ENCODE data around the gene KCNK15. TPM values are rescaled to one million over a fixed set of nuclear protein-coding genes. Genes with fewer than 3 reads are reported as not detected.

KCNK15 gene
- total and polyA plus RNA-seq, 3 experiments from 2014 or later = 0.09 to 0.15 TPM; not detected in 1

DNA sequence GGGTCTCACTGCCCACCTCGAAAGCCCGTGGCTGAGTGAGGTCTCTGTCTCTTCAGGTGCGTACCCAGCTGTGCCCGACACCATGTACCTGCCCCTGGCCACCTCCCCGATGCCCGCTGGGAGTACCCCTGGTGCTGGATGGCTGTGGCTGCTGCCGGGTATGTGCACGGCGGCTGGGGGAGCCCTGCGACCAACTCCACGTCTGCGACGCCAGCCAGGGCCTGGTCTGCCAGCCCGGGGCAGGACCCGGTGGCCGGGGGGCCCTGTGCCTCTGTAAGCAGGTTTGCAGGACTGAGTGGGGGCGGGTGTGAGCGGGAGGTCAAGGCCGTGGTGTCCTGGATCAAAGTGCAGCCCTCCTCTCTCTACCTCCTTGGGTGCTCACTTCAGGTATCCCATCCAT lies 25.8 kb upstream of the KCNK15 start:
- Mint-ChIP-seq H3K27me3 (peaks cover 0 to 2% of the 10 kb centered on the region in 2 donors), H3K4me3 (no peak overlapping the region), H3K9me3 (no peaks in the 10 kb centered on the region), H3K36me3 (no peaks in the 10 kb centered on the region), H3K27ac (no peak overlapping the region), H3K4me1 (no peaks in the 10 kb centered on the region)
- no peak for DNase-seq
- Histone ChIP-seq H3K4me1 (ENCODE audit: insufficient read depth, low read length) (no peaks in the 10 kb centered on the region), H3K27ac (ENCODE audit: low read depth, low read length) (no peak overlapping the region), H3K9me3 (ENCODE audit: low read length) (no peaks in the 10 kb centered on the region), H3K4me3 (ENCODE audit: low read length) (no peak overlapping the region), H3K36me3 (ENCODE audit: insufficient read depth, low read length) (no peaks in the 10 kb centered on the region), H3K27me3 (ENCODE audit: insufficient read depth, low read length, poor library complexity, severe bottlenecking) (no peaks in the 10 kb centered on the region)
- ChIA-PET POLR2A (no interaction called here), CTCF (interaction anchor here (1.6 kb wide), 1 partner anchor 35 kb away, joined by 4 read pairs; no protein-coding TSS in a partner anchor)

GRCh38 chr20:44720621-44720996 lies 25.1 kb upstream of the KCNK15 start:
- no peak for DNase-seq
- ChIA-PET CTCF (no interaction called here), POLR2A (no interaction called here)
- Mint-ChIP-seq H3K4me3 (no peak overlapping the region), H3K27ac (no peak overlapping the region), H3K4me1 (no peaks in the 10 kb centered on the region), H3K27me3 (peaks cover 0 to 2% of the 10 kb centered on the region in 2 donors), H3K36me3 (no peaks in the 10 kb centered on the region), H3K9me3 (no peaks in the 10 kb centered on the region)
- no peaks in the 10 kb centered on the region for H3K27me3 ChIP-seq (ENCODE audit: insufficient read depth, low read length, poor library complexity, severe bottlenecking)
- H3K4me3 ChIP-seq (ENCODE audit: low read length) = no peak overlapping the region
- no peaks in the 10 kb centered on the region for H3K4me1 ChIP-seq (ENCODE audit: insufficient read depth, low read length)
- no peak overlapping the region for H3K27ac ChIP-seq (ENCODE audit: low read depth, low read length)
- H3K9me3 ChIP-seq (ENCODE audit: low read length) = no peaks in the 10 kb centered on the region
- H3K36me3 ChIP-seq (ENCODE audit: insufficient read depth, low read length) = no peaks in the 10 kb centered on the region

DNA sequence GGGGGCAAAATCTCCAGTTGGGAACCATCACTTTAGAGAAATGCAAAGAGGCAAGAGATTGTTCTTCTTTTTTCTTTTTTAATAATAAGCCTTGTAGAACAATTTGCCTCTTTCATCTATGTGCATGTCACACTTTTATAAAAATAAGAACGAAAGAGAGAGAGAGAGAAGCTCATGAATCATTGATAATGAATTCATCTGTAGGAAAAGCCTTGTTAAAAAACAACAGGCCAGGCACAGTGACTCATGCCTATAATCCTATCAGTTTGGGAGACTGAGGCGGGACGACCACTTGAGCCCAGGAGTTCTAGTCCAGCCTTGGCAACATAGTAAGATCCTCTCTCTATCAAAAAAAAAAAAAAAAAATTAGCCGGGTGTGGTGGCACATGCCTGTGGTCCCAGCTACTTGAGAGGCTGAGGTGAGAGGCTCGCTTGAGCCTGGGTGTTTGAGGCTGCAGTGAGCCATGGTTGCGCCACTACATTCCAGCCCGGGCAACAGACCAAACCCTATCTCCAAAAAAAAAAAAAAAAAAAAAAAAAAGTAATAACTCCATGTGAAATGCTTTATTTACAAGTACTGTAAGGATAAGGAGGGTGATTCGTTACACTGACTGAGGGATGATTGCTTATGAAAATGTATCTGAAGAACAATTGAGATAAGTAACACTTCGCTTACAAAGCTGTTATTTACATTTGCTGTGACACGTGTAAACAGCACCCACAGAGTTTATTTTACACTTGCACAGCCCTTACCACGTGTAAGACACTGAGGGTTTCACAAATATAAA lies 24.5 kb upstream of the KCNK15 start:
- Histone ChIP-seq H3K27me3 (ENCODE audit: insufficient read depth, low read length, poor library complexity, severe bottlenecking) (no peaks in the 10 kb centered on the region), H3K9me3 (ENCODE audit: low read length) (no peaks in the 10 kb centered on the region), H3K27ac (ENCODE audit: low read depth, low read length) (no peak overlapping the region), H3K4me1 (ENCODE audit: insufficient read depth, low read length) (no peaks in the 10 kb centered on the region), H3K36me3 (ENCODE audit: insufficient read depth, low read length) (no peaks in the 10 kb centered on the region), H3K4me3 (ENCODE audit: low read length) (no peak overlapping the region)
- H3K27me3 Mint-ChIP-seq = peaks cover 2% of the 10 kb centered on the region in 2 donors
- H3K36me3 Mint-ChIP-seq = no peaks in the 10 kb centered on the region
- H3K9me3 Mint-ChIP-seq = no peaks in the 10 kb centered on the region
- CTCF ChIA-PET = no interaction called here
- H3K27ac Mint-ChIP-seq = no peak overlapping the region
- DNase-seq = no peak
- H3K4me3 Mint-ChIP-seq = no peak overlapping the region
- no peaks in the 10 kb centered on the region for H3K4me1 Mint-ChIP-seq
- POLR2A ChIA-PET = interaction anchor here (0.7 kb wide), 1 partner anchor 82 kb away, joined by 3 read pairs; no protein-coding TSS in a partner anchor

GRCh38 chr20:44721785-44722054 lies 23.9 kb upstream of the KCNK15 start:
- H3K36me3 Mint-ChIP-seq = no peaks in the 10 kb centered on the region
- Histone ChIP-seq H3K27ac (ENCODE audit: low read depth, low read length) (no peak overlapping the region), H3K9me3 (ENCODE audit: low read length) (no peaks in the 10 kb centered on the region), H3K36me3 (ENCODE audit: insufficient read depth, low read length) (no peaks in the 10 kb centered on the region), H3K27me3 (ENCODE audit: insufficient read depth, low read length, poor library complexity, severe bottlenecking) (no peaks in the 10 kb centered on the region), H3K4me3 (ENCODE audit: low read length) (no peak overlapping the region), H3K4me1 (ENCODE audit: insufficient read depth, low read length) (no peaks in the 10 kb centered on the region)
- CTCF ChIA-PET = no interaction called here
- H3K9me3 Mint-ChIP-seq = no peaks in the 10 kb centered on the region
- H3K4me1 Mint-ChIP-seq = no peaks in the 10 kb centered on the region
- H3K27me3 Mint-ChIP-seq = peaks cover 2% of the 10 kb centered on the region in 2 donors
- DNase-seq = no peak
- POLR2A ChIA-PET = interaction anchor here (0.7 kb wide), 1 partner anchor 82 kb away, joined by 3 read pairs; no protein-coding TSS in a partner anchor
- H3K27ac Mint-ChIP-seq = no peak overlapping the region
- H3K4me3 Mint-ChIP-seq = no peak overlapping the region

- Histone ChIP-seq H3K27ac (ENCODE audit: low read depth, low read length) (no peak overlapping the region), H3K4me1 (ENCODE audit: insufficient read depth, low read length) (no peaks in the 10 kb centered on the region), H3K9me3 (ENCODE audit: low read length) (no peaks in the 10 kb centered on the region), H3K27me3 (ENCODE audit: insufficient read depth, low read length, poor library complexity, severe bottlenecking) (no peaks in the 10 kb centered on the region), H3K36me3 (ENCODE audit: insufficient read depth, low read length) (no peaks in the 10 kb centered on the region), H3K4me3 (ENCODE audit: low read length) (no peak overlapping the region)
- H3K36me3 Mint-ChIP-seq = no peaks in the 10 kb centered on the region
- H3K27me3 Mint-ChIP-seq = peaks cover 2 to 6% of the 10 kb centered on the region in 2 donors
- no peak overlapping the region for H3K4me3 Mint-ChIP-seq
- no peaks in the 10 kb centered on the region for H3K4me1 Mint-ChIP-seq
- ChIA-PET CTCF (interaction anchor here (1.6 to 1.8 kb wide), 2 partner anchors 10 to 38 kb away, joined by 5 to 8 read pairs; no protein-coding TSS in a partner anchor), POLR2A (no interaction called here)
- peak overlapping the region in 1 of 8 donors; percentile 56 for H3K27ac Mint-ChIP-seq
- no peaks in the 10 kb centered on the region for H3K9me3 Mint-ChIP-seq
- no peak for DNase-seq
Observed at GRCh38 chr20:44722990-44723389, 22.7 kb upstream of the KCNK15 start.

GRCh38 chr20:44723391-44723790 lies 22.3 kb upstream of the KCNK15 start:
- peaks cover 2 to 6% of the 10 kb centered on the region in 2 donors for H3K27me3 Mint-ChIP-seq
- DNase-seq = no peak
- H3K4me1 Mint-ChIP-seq = no peaks in the 10 kb centered on the region
- H3K27me3 ChIP-seq (ENCODE audit: insufficient read depth, low read length, poor library complexity, severe bottlenecking) = no peaks in the 10 kb centered on the region
- no peaks in the 10 kb centered on the region for H3K9me3 Mint-ChIP-seq
- no peak overlapping the region for H3K4me3 ChIP-seq (ENCODE audit: low read length)
- no peak overlapping the region for H3K27ac Mint-ChIP-seq
- H3K9me3 ChIP-seq (ENCODE audit: low read length) = no peaks in the 10 kb centered on the region
- no peak overlapping the region for H3K27ac ChIP-seq (ENCODE audit: low read depth, low read length)
- ChIA-PET CTCF (interaction anchor here (1.6 to 1.8 kb wide), 2 partner anchors 9 to 38 kb away, joined by 5 to 8 read pairs; no protein-coding TSS in a partner anchor), POLR2A (no interaction called here)
- H3K4me1 ChIP-seq (ENCODE audit: insufficient read depth, low read length) = no peaks in the 10 kb centered on the region
- no peaks in the 10 kb centered on the region for H3K36me3 ChIP-seq (ENCODE audit: insufficient read depth, low read length)
- no peak overlapping the region for H3K4me3 Mint-ChIP-seq
- H3K36me3 Mint-ChIP-seq = no peaks in the 10 kb centered on the region

GRCh38 chr20:44723798-44724362 lies 21.8 kb upstream of the KCNK15 start:
- Histone ChIP-seq H3K9me3 (ENCODE audit: low read length) (no peaks in the 10 kb centered on the region), H3K4me1 (ENCODE audit: insufficient read depth, low read length) (no peaks in the 10 kb centered on the region), H3K27me3 (ENCODE audit: insufficient read depth, low read length, poor library complexity, severe bottlenecking) (no peaks in the 10 kb centered on the region), H3K36me3 (ENCODE audit: insufficient read depth, low read length) (no peaks in the 10 kb centered on the region), H3K27ac (ENCODE audit: low read depth, low read length) (no peak overlapping the region), H3K4me3 (ENCODE audit: low read length) (no peak overlapping the region)
- Mint-ChIP-seq H3K27ac (no peak overlapping the region), H3K4me1 (no peaks in the 10 kb centered on the region), H3K9me3 (no peaks in the 10 kb centered on the region), H3K4me3 (no peak overlapping the region), H3K36me3 (no peaks in the 10 kb centered on the region), H3K27me3 (peaks cover 2 to 6% of the 10 kb centered on the region in 2 donors)
- CTCF ChIA-PET = interaction anchor here (1.6 to 1.8 kb wide), 2 partner anchors 9 to 39 kb away, joined by 5 to 8 read pairs; no protein-coding TSS in a partner anchor
- POLR2A ChIA-PET = no interaction called here
- DNase-seq = no peak

- H3K4me3 ChIP-seq (ENCODE audit: low read length) = no peak overlapping the region
- H3K27ac ChIP-seq (ENCODE audit: low read depth, low read length) = no peak overlapping the region
- Mint-ChIP-seq H3K4me1 (no peaks in the 10 kb centered on the region), H3K27ac (no peak overlapping the region), H3K36me3 (no peaks in the 10 kb centered on the region), H3K9me3 (no peaks in the 10 kb centered on the region), H3K4me3 (no peak overlapping the region), H3K27me3 (peaks cover 2 to 6% of the 10 kb centered on the region in 2 donors)
- H3K36me3 ChIP-seq (ENCODE audit: insufficient read depth, low read length) = no peaks in the 10 kb centered on the region
- ChIA-PET CTCF (interaction anchor here (1.6 to 1.8 kb wide), 2 partner anchors 8 to 39 kb away, joined by 5 to 8 read pairs; no protein-coding TSS in a partner anchor), POLR2A (no interaction called here)
- no peak for DNase-seq
- H3K4me1 ChIP-seq (ENCODE audit: insufficient read depth, low read length) = no peaks in the 10 kb centered on the region
- H3K27me3 ChIP-seq (ENCODE audit: insufficient read depth, low read length, poor library complexity, severe bottlenecking) = no peaks in the 10 kb centered on the region
- H3K9me3 ChIP-seq (ENCODE audit: low read length) = no peaks in the 10 kb centered on the region
Observed at GRCh38 chr20:44724423-44725091, 21.1 kb upstream of the KCNK15 start.
